ENCODE measurements around the gene GLI2.
A peak's percentile ranks its signal among the peaks of the same experiment; 100 is the strongest.

The GLI2 gene

DNA sequence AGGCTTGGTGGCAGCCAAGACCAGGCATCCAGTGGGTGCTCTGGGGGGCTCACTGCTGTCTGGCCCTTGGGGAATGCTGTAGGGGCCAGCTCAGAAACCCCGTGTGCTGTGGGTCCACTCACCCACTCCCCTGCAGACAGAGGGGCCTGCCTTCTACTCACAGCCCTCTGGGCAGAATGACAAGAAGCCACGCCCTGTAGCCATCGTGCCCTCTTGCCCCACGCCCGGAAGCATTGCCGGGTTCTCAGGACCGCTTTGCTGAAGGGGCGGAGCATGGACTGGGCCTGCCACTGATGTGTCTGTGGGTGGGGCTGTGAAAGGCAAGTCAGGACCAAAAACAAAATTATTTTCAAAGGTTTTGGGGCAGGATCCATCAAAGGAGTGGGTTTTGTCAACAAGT, 27.8 kb downstream of the GLI2 start:
- in situ Hi-C loops (cut with HindIII; ENCODE audit: low pct_ligation_motif_present, low pct_unique_long_range_greater_than_20kb, low sequenced_read_pairs) = no loop called here
- DNase-seq = no peak

DNA sequence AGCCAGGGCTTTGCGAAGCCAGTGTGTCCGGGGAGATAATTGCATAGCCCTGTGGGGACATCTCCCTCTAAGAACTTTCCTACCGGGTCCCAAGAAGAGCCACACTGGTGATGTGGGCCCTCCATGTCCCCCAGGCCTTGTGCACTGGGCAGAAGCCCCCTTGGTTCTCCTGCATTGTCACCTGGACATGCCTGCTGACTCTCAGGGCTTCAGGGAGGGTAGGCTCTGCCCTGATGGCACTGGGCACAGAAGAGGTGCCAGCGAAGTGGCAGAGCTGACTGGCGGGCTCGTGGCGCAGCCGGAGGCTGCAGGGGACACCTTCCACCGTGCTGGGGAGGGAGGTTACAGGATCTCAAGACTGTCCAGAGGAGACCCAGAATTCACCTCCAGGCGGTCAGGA, 28.3 kb downstream of the GLI2 start:
- in situ Hi-C loops (cut with HindIII; ENCODE audit: low pct_ligation_motif_present, low pct_unique_long_range_greater_than_20kb, low sequenced_read_pairs) = no loop called here

DNA sequence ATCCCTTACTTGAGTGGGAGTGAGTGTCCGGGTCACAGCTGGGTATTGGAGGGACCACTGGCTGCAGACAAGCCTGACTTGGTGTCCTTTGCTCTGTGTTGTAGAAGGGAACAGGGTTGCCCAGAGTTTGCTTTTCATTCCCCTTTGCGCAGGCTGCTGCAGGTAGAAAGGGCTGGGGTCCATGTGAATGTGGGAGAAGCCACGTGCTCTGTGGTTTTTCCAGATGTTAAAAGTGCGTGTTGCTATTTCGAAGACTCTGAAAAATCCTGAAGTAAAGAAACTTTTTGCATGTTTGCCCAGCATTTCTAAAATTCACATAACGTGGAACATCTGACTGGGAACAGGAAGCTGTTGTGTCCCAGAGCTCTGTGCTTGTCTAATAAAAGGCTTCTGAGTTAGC, 28.8 kb downstream of the GLI2 start:
- in situ Hi-C loops (cut with HindIII; ENCODE audit: low pct_ligation_motif_present, low pct_unique_long_range_greater_than_20kb, low sequenced_read_pairs) = no loop called here
- DNase-seq = no peak

More for the DNA sequence above, 28.3 kb downstream of the GLI2 start:
- DNase-seq = no peak

DNA sequence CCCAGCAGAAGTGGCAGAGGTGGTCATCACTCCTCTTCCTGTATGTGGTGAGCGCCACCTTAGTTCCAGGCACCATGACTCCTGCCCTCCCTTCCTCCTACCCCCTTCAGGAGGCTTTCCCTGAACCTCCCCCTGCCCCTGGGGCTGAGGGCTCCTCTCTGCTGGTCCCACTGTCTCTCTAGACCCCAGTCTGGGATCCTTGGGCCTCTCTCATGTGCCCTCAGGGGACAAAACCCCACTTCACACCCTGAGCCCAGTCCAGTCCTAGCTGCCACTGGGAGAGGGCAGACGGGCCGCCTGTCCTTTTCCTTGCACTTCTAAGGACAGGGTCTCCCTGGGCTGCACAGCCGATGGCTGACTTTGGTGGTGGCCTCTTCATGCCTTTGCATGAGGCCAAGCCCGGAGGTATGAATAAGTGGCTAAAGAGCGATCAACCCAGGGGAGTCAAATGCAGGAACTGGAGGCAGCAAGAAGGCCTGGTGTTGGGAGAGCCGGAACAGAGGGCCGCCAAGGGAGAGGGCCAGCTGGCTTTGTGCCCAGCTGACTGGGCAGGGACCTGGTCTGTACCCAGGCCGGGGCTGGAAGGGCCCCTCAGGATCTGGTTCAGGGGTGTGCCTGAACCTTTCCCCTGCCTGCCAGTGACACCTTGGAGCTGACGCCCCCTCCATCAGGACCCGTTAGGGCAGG, 29.5 kb downstream of the GLI2 start:
- in situ Hi-C loops (cut with HindIII; ENCODE audit: low pct_ligation_motif_present, low pct_unique_long_range_greater_than_20kb, low sequenced_read_pairs) = no loop called here
- no peak for DNase-seq

DNA sequence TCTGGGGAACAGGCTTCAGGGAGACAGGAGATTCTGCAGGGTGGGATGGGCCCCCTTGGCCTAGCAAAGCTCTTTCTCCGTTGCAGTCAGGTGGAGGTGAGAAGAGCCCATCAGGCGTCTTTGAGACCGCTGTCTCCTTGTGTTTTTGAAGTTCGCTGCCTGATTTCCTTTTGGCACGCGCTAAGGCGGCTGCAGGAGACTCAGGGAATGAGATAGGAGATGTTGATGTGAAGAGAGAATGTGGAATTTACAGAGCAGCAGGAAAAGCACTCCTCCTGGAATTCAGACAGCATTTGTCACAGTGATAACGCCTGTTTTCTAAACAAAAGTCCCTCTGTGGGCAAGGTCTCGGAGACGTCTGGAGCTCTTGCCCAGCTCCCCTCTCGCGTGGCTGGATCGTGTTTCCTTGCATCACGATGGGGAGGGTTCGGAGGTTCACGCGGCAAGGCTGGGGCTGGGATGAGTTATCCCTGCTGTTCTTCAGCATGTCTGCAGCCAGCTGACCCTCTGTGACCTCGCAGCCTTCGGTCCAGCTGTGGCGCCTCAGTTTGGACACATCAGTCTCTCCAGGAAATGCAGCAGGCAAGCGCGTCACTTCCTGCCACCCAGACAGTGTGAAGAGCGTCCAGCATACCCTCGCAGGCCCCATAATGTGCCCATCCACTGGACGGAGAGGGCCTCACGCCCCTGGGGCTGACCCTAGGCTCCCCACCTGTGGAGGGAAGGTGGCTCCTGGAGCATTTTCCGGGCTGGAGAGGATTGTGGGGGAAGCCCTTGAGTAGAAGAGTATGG, 30.2 kb downstream of the GLI2 start:
- in situ Hi-C loops (cut with HindIII; ENCODE audit: low pct_ligation_motif_present, low pct_unique_long_range_greater_than_20kb, low sequenced_read_pairs) = no loop called here
- no peak for DNase-seq

DNA sequence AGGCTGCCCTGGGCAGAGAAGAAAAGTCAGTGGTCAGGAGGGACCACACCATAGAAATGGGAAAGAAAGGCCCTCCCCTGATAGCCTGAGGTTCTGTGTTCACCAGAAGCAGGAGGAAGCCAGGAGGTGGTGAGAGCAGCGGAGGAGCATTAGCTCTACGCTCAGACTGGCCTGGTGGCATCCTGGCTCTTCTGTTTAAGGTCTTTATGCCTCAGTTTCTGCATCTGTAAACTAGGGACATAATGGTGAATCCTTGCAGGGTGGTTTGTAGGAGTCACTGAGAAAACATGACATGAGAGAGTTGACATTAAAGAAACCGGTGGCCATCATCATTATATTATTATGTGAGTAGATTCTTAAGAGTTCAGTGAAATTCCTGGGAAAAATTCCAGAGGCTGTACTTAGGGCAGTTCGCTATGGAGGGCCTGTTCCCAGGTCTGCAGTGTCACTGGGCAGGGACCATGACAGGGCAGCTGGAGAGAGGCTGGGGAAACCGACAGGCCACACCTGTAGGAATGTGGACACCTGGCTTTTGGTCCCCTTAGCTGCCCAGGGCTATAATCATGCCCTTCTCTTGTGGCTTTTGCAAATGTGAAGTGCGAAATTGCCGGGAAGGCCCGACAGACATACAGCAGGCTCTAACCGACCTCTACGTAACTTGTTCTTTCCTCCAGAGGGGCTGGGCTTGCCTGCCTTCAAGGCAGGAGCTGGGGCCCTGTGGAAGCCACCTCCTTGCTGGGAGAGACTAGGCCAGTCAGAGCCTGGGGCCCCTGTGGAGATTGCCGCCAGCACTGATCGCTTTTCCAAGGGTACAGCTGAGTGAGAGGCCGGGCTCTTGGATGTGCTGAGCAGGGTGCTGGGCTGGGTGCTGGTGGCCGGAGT, 31.0 kb downstream of the GLI2 start:
- in situ Hi-C loops (cut with HindIII; ENCODE audit: low pct_ligation_motif_present, low pct_unique_long_range_greater_than_20kb, low sequenced_read_pairs) = no loop called here
- DNase-seq = no peak

DNA sequence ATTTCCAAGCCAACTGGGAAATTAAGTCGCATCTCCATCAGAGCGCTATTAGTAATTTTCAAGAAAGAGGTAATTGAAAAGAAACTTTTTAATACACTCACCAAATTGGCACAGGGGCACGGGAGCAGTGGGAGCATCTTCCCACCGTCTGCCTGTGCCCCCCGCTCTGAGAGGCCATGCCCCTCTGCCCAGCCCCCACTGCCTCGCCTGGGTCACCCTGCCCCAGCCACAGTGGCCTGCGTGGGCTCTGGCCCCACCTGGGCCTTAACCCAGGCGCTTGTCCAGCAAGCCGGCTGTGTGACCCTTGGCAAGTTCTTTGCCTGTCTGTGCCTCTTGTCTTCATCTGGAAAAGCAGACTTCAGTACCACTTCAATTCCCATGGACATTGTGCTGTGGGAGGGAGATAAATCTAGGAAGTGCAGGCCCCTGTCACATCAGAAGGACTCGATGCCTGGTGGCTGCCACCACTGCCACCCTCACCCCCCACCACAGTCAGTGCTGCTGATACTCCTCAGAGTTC, 31.9 kb downstream of the GLI2 start:
- no peak for DNase-seq
- in situ Hi-C loops (cut with HindIII; ENCODE audit: low pct_ligation_motif_present, low pct_unique_long_range_greater_than_20kb, low sequenced_read_pairs) = no loop called here

DNA sequence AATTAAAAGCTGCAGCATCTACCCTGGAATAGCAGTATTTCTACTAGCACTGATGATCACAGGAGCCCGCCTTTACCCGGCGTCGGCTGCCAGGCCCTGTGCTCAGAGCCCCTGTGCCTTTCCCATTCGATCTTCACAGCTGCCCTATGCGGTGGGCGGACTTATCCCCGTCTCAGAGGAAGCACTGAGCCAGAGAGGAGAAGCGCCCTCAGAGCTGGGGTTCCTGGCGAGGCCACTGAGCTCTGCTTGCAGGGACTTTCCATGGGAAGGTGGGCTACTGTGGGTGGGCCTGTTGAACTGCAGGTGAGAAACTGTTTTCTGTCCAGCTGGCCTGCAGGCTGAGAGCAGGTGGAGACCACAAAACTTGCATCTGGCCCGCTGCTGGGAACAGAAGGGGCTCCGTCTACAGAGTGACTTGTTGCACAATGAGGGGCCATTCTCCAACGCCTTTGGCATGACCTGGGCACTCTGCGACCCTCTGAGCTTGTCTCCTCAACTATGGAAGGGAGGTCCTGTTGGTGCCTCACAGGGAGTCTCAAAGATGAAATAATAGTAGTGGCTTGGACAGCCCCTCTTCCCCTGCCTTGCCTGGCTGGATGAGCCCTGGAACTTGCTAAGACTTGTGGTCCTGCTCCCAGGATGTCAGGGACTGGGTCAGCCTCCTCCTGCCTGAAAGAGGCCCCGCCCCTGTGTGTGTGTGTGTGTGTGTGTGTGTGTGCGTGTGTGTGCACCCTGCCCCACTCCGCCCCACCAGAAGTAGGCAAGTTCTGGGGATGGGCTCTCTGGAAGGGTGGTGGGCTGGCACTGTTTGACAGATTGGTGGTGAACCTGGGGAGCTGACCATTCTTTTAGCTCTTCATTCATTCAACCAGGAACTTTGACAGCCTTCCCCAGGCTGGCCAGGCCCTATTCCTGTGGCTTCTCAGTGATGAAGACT, 32.7 kb downstream of the GLI2 start:
- in situ Hi-C loops (cut with HindIII; ENCODE audit: low pct_ligation_motif_present, low pct_unique_long_range_greater_than_20kb, low sequenced_read_pairs) = no loop called here
- no peak for DNase-seq

DNA sequence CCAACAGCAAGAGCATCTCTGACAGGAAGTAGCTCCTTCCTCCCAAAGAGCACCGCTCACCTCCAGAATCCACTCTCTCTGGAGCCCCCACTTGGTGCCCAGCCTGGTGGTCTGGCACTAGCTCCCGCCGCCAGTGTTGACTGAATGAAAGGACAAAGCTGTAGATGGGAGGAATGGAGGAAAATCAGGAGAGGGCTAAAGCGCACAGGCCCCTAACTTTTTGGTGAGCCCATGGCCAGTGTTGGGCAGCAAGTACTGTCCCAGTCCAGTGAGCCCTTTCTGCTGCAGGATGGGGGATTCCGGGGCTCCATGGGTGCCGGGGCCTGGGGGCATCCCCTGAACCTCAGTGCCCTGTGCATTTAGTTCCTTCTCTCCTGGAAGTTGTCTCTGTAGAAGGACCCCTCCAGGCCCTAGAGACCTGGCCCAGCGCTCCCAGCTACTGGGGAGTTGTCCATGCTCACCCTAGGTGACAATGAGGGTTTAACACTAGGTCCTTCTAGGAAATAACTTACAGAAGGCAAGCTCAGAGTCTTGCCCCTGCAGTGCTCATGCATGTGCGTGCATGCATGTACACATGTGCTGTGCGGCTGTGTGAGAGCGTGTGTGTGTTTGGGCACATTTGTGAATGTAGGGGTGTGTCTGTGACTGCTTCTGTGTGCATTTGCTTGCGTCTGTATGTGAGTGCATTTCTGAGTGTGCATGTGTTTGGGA, 33.6 kb downstream of the GLI2 start:
- no peak for DNase-seq
- in situ Hi-C loops (cut with HindIII; ENCODE audit: low pct_ligation_motif_present, low pct_unique_long_range_greater_than_20kb, low sequenced_read_pairs) = no loop called here

DNA sequence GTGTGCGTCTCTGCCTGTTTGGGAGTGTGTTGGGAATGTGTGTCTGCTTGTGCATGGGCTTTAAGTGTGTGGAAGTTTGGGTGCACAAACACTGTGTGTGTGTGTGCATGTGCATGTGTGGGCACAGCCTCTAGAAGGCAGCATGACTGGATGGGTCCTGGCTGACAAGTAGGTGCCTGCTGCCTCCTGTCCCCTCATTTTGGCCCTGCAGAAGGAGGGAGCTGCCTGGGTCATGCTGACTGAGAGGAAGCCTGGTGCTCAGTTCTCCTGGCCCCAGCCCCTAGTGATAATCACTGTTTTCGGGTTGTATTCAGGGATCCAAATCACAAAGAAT, 34.1 kb downstream of the GLI2 start:
- no peak for DNase-seq
- in situ Hi-C loops (cut with HindIII; ENCODE audit: low pct_ligation_motif_present, low pct_unique_long_range_greater_than_20kb, low sequenced_read_pairs) = no loop called here

DNA sequence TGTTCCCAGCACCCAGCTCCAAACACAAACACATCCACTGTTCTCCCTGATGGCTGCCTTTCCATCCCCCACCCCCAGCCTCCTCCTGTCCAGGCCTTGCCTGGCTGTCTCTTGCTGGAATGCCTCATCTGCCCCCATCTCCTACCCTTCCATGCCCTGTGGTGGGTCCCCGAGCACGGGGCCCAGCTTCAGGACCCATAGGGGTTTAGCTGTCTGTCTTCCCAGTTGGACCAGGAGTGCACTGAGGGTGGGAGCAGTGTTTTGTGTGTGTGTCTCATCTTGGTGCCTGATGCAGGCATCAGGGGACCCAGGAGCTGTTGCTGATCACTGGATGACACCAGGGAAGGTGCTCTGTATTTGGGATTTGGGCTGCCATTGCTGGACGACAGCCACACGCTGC, 34.5 kb downstream of the GLI2 start:
- in situ Hi-C loops (cut with HindIII; ENCODE audit: low pct_ligation_motif_present, low pct_unique_long_range_greater_than_20kb, low sequenced_read_pairs) = no loop called here
- DNase-seq = no peak

DNA sequence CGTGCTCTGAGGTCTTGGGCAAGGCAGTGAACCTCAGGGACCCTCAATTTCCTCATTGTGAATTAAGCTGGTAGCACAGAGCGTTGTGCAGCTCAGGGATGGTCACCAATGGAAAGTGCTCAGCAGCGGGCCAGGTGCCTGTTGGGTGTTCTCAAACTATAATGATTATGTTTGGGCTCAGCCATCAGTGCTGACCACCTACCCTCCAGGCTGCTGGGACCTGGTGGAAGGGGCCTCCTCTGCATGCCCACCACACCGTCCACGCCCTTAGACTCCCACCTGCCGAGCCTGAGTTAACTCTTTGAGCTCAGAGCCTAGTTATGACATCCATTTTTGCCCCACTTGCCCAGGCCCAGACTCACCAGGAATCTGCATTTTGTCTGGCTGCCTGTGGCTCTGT, 35.0 kb downstream of the GLI2 start:
- DNase-seq = no peak
- in situ Hi-C loops (cut with HindIII; ENCODE audit: low pct_ligation_motif_present, low pct_unique_long_range_greater_than_20kb, low sequenced_read_pairs) = no loop called here

DNA sequence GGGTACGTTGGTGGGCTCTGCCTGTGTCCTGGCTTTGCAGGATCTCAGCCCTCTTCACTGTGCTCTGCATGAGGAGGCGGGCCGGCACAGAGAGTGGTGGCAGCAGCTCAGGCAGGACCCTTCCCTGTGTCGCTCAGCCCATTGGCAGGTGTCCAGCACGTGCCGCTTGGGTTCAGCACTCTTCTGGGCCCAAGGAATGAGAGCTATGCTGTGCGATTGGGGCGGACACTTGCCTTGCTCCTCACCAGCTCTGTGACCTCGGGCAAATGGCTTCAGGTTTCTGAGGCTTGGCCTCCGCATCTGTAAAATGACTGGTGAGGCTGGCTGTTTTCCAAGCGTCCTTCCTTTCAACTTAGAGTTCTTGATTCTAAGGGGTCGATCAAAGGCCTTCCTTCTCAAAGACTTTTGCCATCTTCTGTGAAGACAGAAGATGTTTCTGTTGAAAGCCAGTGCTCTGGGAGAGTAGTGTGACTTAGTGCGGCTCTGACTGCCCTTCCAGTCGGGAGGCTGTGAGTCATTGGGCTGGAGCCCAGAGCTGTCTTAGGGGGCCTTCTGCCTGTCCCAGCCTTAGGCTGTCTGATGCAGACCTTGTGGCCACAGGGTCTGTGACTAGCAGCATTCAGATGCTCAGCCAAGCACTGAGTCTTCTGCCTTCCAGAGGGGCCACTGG, 35.6 kb downstream of the GLI2 start:
- in situ Hi-C loops (cut with HindIII; ENCODE audit: low pct_ligation_motif_present, low pct_unique_long_range_greater_than_20kb, low sequenced_read_pairs) = no loop called here
- peak; percentile 38 for DNase-seq

DNA sequence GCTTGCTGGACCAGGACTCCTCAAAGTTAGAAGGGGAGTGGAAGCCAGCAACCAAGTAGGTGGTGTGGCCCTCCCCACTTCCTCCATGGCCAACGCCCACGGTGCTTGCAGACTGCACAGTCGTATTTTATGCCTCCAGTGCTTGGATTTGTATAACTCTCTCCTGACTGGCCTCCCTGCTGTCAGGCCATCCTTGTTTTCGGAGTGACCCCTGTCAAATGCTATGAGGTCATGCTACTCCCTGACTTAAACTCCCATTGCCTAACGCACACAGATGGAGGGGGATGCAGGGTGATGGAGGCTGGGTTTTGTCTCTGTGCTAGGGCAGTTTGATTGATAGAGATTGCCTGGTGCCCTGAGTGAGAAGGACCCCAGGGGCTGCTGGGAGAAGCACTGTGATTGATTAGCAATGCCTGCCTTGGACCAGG, 36.1 kb downstream of the GLI2 start:
- in situ Hi-C loops (cut with HindIII; ENCODE audit: low pct_ligation_motif_present, low pct_unique_long_range_greater_than_20kb, low sequenced_read_pairs) = no loop called here
- no peak for DNase-seq

DNA sequence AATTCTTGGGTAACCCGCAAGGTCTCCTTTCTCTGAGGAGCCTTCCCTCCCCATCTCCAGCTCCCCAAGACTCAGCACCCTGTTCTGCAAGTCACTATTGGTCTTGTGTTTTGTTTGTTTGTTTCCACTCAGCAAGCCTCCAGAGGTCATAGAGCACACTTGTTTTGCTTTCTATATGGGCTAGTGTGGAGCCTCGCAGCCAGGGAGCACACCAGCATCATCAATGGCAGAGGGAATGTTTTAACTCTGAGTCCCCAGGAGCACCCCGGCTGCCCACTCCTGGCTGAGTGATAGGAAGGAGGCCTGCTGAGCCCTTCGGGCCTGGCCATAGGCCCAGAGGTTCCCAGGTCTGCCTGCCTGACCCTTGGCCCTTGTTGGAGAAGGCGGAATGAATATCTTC, 36.6 kb downstream of the GLI2 start:
- no peak for DNase-seq
- in situ Hi-C loops (cut with HindIII; ENCODE audit: low pct_ligation_motif_present, low pct_unique_long_range_greater_than_20kb, low sequenced_read_pairs) = no loop called here

DNA sequence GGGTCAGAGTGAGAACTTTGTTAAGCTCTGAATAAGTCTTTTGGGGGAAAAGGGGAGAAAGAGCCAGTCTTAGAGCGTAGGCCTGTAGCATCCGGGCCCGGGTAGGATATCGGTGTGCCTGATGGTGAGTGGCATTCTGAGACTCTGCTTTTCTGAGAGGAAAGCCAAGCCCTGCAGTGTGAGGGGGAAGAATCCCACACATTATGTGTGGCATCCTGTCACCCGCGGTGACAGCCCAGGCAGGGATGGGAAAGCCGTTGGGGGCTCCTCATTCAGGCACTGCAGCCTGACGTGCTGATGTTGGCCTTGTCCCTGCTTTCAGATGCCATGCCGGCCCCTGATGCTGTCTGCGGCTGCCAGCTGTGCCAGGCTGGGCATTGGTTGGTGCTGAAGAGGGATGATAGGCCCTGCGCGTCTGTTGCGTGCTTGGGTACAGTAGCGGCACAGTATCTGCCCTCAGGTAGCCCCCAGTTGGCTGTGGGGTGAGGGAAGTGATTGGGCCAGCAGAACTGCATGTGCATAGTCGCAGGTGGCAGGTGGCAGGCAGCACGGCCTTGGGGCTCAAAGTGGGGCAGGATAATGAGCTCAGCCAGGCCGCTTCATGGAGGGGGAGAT, 37.6 kb downstream of the GLI2 start:
- DNase-seq = no peak
- in situ Hi-C loops (cut with HindIII; ENCODE audit: low pct_ligation_motif_present, low pct_unique_long_range_greater_than_20kb, low sequenced_read_pairs) = no loop called here
